NCI-H1436 treated with DMSO at 0.1 percent for 48 hours (cell line): ENCODE measurements around the gene CCDC9B.

ENCODE experiments used
- DNase-seq: peaks from one replicate; lab custom pipeline; 2025; lab: John Stamatoyannopoulos, UW

CCDC9B gene

GRCh38 chr15:40307421-40308211 lies 33.1 kb downstream of the CCDC9B start, which contains the start of gene PLCB2:
PLCB2 (minus strand) TSS chr15:40307935; CDS start chr15:40307672, 263 bp downstream.
- no peak for DNase-seq

- no peak for DNase-seq
Measured at GRCh38 chr15:40306908-40307307, 33.8 kb downstream of the CCDC9B start.

GRCh38 chr15:40306371-40306770 lies 34.4 kb downstream of the CCDC9B start:
- DNase-seq: no peak

- no peak for DNase-seq
Measured at GRCh38 chr15:40305281-40305680, 35.5 kb downstream of the CCDC9B start.

- no peak for DNase-seq
Measured at GRCh38 chr15:40303576-40303975, 37.2 kb downstream of the CCDC9B start.

GRCh38 chr15:40302981-40303380 lies 37.8 kb downstream of the CCDC9B start:
- DNase-seq: no peak

GRCh38 chr15:40302288-40302886 lies 38.4 kb downstream of the CCDC9B start:
- no peak for DNase-seq

GRCh38 chr15:40301467-40302179 lies 39.1 kb downstream of the CCDC9B start:
- no peak for DNase-seq

GRCh38 chr15:40300771-40301170 lies 40.0 kb downstream of the CCDC9B start:
- no peak for DNase-seq

GRCh38 chr15:40300367-40300766 lies 40.4 kb downstream of the CCDC9B start:
- no peak for DNase-seq

GRCh38 chr15:40298216-40298935 lies 42.4 kb downstream of the CCDC9B start:
- DNase-seq: no peak

- no peak for DNase-seq
Measured at GRCh38 chr15:40297356-40297755, 43.4 kb downstream of the CCDC9B start.

- no peak for DNase-seq
Measured at GRCh38 chr15:40296561-40297230, 44.0 kb downstream of the CCDC9B start.

- DNase-seq: no peak
Measured at GRCh38 chr15:40295877-40296560, 44.7 kb downstream of the CCDC9B start.

- DNase-seq: no peak
Measured at GRCh38 chr15:40295297-40295696, 45.4 kb downstream of the CCDC9B start.

GRCh38 chr15:40293905-40294895 lies 46.5 kb downstream of the CCDC9B start:
- no peak for DNase-seq

GRCh38 chr15:40293006-40293405 lies 47.7 kb downstream of the CCDC9B start:
- DNase-seq: no peak

GRCh38 chr15:40292246-40292645 lies 48.5 kb downstream of the CCDC9B start:
- DNase-seq: no peak

GRCh38 chr15:40290918-40291574 lies 49.7 kb downstream of the CCDC9B start:
- no peak for DNase-seq
